GM18858 (cell line): Measurements from ENCODE around the gene STAT2.
"Not testable (repeated sequence)": the region's sequence is repeated elsewhere in the genome, so short reads cannot be mapped to it uniquely, and the experiment has no call there.

ENCODE experiments used
- ATAC-seq: cut with Tn5 transposase; IDR thresholded peaks from one replicate; pipeline ENCODE4 v1.9.1; 2021; ENCODE audit not compliant: unreplicated experiment

STAT2 gene

DNA sequence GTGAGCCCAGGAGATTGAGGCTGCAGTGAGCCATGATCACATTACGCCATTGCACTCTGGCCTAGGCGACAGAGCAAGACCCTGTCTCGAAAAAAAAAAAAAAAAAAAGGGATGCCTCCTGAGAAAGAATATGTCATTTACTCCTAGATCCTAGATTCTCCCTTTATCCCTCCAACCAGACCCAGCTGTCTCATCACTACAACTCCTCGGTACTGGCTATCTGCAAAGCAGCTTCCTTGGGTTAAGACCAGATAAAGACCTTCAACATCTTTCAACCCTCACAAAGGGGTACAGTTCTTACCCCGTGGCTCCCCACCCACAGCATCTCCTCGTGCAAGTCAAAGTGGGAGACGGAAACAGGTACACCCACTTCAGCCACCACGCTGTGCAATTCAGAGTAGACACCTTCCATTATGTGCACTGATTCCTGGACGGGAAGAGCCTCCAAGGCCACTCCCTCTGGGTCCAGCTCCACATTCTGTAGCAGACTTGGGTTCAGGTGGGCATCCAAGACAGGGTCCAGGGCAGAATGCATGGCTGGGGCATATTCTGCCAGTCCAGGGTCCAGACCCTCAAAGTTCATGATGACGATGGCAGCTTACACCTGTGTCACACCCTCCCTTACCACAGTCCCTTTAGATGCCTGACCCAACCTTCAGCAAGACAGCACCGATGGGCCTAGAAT is 27.3 kb downstream of the STAT2 start:
- ATAC-seq = no peak

DNA sequence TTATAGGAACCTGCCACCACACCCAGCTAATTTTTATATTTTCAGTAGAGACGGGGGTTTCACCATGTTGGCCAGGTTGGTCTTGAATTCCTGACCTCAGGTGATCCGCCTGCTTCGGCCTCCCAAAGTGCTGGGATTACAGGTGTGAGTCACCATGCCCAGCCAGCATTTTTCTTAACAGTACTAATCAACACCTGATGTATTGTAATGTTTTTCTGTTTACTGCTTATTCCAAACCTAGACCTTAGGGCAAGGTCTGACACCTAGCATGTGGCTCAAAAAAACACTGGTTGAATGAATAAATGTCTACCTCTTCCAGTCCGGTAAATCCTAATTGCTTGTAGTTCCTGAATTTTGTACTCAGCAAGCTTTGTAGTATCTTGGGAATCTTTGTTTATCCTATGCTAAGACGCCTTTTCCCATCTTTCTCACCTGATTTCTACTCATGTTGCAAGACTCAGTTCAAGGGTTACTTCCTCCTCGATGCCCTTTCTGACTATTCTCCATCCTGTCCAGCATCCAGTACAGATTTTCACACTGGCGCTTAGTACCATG is 28.9 kb downstream of the STAT2 start:
- ATAC-seq = no peak

DNA sequence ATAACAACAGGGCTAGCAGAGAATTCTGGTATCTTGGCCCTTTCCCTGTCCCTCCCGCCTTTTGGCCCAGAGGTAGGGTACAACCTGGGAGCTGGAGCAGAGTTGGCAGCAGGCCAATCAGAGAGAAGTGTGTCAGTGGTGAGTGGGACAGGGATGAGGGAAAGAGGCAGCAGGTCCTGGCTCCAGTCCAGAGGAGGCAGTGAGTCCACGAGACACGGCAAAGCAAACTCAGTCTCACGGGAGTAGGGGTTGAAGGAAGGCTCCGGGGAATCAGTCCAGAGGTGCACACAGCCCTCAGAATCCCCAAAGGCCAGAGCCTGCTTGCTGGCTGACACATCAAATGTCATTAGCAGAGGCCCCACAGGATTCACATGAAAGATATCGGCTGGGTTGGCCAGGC is 33.4 kb downstream of the STAT2 start:
- no peak for ATAC-seq

DNA sequence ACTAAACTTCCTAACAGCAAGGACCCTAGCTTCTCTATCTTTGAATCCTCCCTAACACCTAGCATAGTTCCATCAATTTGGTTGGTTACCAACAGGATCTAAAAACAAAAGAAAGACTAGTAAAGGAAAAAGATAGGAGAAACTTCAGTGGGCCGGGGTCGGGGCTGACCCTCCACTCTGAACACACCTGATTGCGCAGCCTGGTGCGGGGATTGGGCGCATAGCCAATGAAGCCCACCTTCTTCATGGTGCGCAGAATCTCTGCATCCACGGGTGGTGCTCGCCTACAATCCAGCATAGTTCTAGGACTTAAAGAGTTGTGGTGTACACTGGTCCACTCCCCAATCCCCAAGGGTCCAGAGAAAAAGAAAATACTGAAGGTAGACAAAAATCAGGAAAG is 33.8 kb downstream of the STAT2 start:
- no peak for ATAC-seq

DNA sequence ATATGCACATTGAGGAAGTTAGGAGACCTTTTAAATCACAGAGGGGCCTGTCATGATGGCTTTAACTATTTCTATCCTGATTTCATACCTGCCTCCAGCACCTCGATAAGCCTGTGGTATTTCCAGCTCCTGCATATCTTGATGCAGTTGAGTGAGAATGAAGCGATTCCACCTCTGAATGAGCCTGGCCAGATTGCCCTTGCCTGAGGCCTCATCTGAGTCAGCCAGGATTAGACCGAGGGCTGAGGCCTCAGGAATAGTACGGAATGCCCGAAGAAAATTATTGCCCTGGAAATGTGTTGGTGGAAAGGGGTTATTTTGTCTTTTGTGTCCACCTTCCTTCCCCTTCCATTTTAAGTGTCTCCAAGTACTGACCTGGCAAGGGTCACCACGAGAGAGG is 35.7 kb downstream of the STAT2 start:
- ATAC-seq = no peak

DNA sequence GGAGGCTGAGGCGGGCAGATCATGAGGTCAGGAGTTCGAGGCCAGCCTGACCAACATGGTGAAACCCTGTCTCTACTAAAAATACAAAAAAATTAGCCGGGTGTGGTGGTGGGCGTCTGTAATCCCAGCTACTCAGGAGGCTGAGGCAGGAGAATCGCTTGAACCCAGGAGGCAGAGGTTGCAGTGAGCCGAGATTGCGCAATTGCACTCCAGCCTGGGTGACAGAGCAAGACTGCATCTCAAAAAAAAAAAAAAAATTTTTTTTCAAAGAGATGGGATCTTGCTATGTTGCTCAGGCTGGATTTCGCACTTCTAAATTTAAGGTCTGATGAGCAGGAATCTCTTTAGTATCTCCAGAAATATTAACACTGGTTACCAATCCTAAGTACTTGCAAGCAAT is 38.3 kb downstream of the STAT2 start:
- ATAC-seq = not testable (repeated sequence)

DNA sequence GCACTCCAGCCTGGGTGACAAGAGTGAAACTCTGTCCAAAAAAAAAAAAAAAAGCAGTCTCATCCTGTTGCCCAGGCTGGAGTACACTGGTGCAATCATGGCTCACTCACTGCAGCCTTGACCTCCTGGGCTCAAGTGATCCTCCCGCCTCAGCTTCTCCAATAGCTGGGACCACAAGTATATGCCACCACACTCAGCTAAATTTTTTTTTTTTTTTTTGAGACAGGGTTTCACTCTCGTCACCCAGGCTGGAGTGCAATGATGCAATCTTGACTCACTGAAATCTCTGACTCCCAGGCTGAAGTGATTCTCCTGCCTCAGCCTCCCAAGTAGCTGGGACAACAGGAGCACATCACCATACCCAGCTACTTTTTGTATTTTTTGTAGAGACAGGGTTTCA is 38.9 kb downstream of the STAT2 start:
- no peak for ATAC-seq

DNA sequence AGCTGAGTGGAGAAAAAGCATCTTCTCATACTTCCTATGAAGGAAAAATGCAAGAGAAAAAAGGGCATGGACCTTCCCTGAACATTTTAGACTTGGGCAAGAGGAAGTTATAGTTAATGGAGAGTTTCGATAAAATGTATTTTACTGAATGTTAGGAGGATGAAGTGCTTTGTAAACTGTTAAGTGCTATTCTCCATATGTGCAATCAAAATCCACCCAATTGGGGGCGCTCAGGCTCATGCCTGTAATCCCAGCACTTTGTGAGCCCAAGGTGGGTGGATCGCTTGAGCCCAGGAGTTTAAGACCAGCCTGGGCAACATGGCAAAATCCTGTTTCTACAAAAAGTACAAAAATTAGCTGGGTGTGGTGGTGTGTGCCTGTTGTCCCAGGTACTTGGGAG is 42.2 kb downstream of the STAT2 start:
- ATAC-seq = no peak

DNA sequence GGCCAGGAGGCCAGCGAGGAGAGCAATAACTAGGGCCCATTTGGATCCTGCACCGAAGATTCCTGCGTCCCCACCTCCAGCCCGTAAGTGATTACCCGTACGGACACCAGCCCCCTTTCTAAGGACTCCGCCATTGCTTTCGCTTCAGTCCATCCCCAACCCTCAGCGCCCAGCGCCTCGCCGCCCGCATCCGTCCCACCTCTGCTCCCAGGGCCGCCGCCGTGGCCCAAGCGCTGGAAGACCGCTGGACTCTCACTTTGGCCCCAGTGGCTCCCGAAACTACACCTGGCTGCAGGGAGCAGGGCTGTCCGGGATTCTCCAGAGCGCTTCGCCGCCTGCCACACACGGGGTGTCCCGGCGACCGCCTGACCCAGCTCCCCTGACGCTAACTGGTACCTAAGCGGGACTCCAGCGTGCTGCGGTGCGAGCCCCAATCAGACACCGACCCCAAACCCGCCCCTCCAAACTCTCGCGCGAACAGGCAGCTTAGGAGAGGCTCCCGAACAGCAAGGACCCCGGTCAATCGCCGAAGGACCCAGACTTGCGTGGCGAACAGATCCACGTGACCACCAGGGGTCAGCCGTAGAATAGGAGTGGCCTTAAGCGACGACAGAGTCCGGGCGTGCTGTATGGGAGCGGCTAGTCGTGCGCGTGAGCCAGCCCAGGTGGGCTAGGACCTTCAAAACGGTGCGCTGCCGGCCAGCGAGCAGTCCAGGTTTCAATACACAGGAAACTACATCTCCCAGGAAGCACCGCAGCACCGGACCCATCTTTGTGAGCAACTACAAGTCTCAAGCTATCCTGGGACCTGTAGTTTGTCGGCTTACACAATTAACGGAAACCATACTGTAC is 44.1 kb downstream of the STAT2 start, which contains the start of gene CNPY2:
Gene CNPY2 (minus strand): TSS at position 367 of the 852 bp plus-strand sequence. CDS start 771 bp downstream, outside the sequence.
- peak; percentile 79 for ATAC-seq

DNA sequence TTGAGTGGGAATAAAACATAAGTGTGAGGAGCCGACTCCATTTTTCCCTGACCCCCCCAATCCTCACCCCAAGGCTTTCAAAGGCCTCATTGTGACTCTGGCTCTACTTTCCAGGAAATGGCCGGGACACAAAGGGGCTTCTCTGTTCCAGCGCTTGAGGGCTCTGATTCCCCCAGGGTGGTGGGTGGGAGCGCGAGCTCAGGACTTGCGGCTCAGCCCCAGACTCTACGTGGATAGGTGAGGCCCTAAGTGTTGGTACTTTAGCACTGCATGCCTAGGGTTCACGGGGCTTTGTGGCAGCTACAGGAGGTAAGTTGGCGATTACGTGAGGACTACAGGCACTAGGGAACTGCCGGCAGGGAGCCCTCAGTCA is 44.7 kb downstream of the STAT2 start:
- no peak for ATAC-seq

DNA sequence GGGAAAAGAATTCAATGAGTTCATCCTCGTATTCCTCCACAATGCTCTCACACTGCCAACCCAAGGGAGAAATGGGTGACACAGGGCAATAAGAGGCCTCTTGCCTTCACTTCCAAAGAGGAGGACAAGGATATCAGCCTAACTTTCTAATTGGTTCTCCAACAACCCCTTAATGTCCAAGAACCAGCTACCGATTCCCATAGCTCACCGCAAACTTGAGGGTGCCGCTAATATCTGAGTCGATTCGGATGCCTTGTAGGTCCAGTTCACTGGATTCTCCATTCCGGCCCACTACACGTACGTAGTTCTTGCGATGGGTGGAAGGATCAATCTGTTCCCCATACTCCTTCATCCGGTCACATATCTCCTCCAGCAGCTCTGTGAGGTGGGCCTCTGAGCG is 48.9 kb downstream of the STAT2 start:
- no peak for ATAC-seq

DNA sequence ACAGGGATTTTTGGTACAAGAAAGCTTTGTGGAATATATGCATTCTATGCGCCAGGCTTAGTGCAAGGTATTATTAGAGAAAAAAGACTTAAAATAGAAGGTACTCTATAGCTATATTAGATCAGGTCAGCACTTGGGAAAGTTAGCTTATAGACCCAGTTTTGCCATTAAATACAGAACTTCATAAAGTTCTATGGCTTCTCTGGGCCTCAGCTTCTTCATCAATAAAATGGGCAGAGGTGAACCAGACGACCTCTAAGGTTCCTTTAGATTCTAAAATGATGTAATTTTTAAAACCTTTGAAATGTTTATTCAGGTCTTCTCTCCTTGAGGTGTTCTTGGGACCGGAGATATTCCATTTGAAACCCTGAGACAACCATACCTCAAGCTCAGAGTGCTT is 51.2 kb downstream of the STAT2 start:
- no peak for ATAC-seq

DNA sequence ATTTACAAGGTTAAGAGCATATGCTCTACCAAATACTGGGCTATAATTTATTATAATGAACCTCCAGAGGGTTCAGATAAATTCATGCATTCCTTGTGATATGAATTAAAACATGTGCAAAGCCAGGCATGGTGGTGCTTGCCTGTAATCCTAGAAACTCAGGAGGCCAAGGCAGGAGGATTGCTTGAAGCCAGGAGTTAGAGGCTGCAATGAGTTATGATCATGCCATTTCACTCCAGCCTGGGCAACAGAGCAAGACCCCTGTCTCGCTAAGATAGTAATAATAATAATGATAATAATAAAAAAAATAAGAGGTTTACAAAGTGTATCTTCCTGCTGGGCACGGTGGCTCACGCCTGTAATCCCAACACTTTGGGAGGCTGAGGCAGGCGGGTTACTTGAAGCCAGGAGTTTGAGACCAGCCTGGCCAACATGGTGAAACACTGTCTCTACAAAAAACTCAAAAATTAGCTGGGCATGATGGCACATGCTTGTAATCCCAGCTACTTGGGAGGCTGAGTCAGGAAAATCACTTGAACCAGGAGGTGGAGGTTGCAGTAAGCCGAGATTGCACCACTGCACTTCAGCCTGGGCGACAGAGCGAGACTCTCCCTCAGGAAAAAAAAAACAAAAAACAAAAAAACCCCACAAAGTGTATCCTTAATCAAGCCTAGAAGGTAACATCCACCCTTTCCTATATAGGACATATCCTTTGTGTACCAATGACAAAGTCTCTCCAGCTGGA is 52.5 kb downstream of the STAT2 start:
- no peak for ATAC-seq

DNA sequence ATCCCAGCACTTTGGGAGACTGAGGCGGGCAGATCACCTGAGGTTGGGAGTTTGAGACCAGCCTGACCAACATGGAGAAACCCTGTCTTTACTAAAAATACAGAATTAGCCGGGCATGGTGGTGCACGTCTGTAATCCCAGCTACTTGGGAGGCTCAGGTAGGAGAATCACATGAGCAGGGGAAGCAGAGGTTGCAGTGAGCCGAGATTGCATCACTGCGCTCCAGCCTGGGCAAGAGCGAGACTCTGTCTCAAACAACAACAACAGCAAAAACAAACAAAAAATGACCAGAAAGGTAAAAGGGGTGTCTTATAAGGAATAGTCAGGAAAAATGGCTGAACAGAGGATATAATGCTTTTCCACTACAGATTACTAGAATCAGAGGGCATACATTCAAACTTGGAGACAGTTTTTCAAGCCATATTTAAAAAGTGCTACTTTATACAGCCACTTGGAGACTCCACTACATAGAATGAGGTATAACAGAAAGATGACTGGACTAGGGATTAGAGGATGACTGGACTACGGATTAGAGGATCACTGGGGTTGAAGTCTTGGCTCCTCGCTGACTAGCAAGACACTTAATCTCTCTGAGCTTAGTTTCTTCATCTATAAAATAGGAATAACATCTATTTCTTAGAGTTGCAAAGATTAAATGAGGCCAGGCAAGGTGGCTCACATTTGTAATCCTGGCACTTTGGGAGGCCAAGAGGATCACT is 54.9 kb downstream of the STAT2 start:
- ATAC-seq = no peak

DNA sequence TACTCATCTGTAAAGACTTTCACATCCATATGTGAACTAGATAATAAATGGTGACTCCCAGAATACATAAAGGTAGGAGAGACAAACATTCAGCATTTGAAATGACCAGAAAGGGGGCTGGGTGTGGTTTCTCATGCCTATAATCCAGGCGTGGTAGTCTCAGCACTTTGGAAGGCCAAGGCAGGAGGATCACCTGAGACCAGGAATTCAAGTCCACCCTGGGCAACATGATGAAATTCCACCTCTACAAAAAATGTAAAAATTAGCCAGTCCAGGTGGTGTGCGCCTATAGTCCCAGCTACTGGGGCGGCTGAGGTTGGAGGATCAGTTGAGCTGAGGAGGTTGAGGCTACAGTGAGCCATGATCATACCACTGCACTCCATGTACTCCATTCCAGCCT is 55.6 kb downstream of the STAT2 start:
- ATAC-seq = no peak

DNA sequence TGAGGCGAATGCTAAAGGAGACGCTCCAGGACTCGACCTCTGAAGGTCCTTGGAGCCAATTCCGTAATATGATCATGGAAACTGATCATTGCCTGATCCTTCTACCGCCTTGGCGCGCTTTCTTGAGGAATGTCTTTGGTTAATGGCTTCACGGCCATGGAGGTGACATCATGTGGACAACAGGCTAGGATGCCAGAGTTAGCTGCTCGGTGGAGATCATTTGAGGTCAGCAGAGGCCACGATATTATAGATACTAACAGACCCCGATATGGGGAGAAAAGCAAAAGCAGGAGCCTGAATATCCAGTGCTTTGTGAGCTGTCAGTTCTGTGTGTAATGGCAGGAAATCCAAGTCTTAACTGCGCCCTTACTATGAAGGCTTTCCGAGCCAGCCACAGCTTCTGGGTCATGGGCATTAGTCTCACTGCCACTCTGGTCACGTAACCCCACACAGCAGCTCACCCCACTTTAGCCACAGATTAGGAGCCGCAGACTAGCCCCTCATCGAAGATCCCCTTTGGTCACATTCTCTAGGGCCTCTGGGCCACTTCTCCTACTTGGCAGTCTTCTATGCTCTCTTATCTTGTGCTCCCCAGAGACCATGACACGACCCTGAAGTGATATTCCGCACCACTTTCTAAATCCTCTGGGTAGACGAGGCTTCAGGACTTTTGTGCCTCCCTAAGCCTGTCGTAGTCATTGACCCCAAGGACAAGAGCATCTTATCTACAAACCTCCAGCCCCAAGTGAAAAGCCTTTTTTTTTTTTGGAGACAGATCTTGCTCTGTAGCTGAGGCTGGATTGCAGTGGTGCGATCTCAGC is 59.1 kb downstream of the STAT2 start:
- no peak for ATAC-seq

DNA sequence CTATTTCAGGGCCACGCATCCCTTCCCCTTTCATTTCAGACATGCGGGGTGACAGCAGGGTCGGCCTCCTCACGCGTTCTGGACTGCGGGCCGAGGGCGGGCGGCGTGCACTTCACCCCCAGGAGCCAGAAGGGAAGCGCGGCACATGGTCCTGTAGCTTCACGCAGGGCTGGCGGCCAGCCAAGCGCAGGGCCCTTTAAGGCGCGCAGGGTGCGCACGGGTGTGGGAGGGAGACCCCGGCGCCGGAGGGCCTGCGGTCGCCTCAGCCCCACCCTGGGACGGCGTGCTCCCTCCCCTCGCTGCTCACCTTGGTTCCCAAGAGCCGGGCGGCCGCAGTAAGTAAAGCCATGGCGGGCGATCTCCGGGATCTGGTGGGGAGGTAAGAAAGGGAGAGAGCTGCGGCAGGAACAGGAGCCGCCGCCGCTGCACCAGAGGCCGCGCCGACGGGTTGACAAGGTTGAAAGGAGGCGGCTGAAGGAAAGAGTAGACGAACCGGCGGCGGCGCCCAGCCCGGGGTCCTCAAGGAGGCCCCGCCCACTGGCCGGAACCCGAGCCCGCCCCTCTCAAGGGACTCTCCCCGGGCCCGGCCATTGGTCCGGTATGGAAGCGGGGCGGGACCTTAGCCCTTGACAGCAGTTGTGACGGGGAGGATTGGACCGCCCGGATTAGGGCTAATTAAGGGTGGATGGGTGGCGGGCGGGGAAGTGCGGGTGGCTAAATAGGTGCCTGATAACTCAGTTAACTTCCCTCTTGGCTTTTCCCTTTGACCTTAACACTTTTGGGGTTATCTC is 59.9 kb downstream of the STAT2 start, which contains the start of gene CS:
Gene CS (minus strand): TSS at position 478 of the 791 bp plus-strand sequence. CDS start 129 bp downstream, at position 349.
- peak; percentile 71 for ATAC-seq

DNA sequence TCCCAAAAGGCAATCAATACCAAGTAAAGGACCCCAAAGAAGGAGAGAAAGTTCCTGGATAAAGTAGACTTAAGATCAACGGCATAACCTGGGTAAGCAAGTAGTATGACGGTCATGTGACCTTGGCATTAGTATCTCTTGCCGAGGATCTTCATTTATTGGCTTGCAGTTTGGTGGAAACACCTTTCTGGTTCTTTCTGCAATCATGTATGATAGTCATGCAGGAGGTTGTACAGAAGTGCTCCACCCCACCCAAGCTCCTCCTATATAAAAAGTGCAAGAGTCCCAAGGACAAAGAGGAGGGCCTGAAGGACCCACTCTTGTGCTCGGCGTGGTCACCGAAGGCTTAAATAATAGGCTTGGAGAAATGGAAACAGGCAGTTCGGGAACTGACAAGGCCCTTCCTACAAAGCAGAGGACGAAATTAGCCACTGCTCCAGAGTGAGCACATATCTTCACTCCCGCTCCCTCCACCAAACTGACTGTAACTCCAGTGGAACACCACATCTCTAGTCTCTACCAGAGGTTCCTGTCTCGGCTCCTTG is 60.5 kb downstream of the STAT2 start:
- no peak for ATAC-seq

DNA sequence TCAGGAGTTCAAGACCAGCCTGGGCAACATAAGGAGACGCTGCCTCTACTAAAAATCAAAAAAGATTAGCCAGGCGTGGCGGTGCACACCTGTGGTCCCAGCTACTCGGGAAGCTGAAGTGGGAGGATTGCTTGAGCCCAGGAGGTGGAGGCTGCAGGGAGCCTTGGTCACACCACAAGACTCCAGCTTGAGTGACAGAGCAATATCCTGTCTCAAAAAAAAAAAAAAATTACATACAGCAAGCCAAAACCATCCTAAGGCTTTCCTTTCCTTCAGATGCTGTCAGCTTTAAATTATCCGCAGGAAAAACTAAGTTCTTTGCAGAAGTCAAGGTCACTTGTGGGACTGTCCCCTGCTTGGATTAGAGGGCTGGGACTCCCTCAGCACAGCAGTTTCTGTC is 61.1 kb downstream of the STAT2 start:
- no peak for ATAC-seq
